ENCODE measurements around the gene TMEM98. TPM values are rescaled to one million over a fixed set of nuclear protein-coding genes. Genes with fewer than 3 reads are reported as not detected.
"Not testable (repeated sequence)": the region's sequence is repeated elsewhere in the genome, so short reads cannot be mapped to it uniquely, and the experiment has no call there.

TMEM98 gene
- total RNA-seq, 1 donor from 2014 or later = not detected

DNA sequence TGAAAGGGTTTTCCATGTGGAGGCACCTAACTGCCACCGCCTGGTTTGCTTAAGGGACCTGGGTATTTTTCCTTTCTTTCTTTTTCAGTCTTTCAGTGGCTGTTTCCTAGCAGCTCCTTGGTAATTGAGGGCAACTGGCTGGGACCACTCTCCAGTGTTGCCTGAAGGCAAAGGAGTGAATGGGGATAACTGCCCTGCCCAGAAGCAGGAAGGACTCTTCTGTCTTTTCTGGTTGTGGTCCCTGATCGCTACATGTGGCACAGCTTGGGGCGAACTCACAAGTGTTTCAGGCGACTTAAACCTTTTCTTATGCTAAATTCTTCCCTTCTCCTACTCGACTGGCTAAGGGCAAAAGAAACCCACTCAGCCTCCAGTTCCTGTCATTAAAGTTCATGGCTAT, 10.1 kb upstream of the TMEM98 start:
- TF ChIP-seq, protein P1, sequence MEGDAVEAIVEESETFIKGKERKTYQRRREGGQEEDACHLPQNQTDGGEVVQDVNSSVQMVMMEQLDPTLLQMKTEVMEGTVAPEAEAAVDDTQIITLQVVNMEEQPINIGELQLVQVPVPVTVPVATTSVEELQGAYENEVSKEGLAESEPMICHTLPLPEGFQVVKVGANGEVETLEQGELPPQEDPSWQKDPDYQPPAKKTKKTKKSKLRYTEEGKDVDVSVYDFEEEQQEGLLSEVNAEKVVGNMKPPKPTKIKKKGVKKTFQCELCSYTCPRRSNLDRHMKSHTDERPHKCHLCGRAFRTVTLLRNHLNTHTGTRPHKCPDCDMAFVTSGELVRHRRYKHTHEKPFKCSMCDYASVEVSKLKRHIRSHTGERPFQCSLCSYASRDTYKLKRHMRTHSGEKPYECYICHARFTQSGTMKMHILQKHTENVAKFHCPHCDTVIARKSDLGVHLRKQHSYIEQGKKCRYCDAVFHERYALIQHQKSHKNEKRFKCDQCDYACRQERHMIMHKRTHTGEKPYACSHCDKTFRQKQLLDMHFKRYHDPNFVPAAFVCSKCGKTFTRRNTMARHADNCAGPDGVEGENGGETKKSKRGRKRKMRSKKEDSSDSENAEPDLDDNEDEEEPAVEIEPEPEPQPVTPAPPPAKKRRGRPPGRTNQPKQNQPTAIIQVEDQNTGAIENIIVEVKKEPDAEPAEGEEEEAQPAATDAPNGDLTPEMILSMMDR (IDR thresholded peaks at IDR 0.05) = no peak
- Mint-ChIP-seq H3K4me1 (no peaks in the 10 kb centered on the region), H3K27ac (no peak overlapping the region), H3K4me3 (no peak overlapping the region), H3K36me3 (ENCODE audit: low read depth) (no peaks in the 10 kb centered on the region), H3K27me3 (no peaks in the 10 kb centered on the region), H3K9me3 (no peaks in the 10 kb centered on the region)
- DNase-seq (no peak), ATAC-seq (ENCODE audit: low read depth) (no peak)
- intact Hi-C loops (cut with micrococcal nuclease) = no loop called here
- ChIA-PET CTCF (no interaction called here), POLR2A (no interaction called here)

DNA sequence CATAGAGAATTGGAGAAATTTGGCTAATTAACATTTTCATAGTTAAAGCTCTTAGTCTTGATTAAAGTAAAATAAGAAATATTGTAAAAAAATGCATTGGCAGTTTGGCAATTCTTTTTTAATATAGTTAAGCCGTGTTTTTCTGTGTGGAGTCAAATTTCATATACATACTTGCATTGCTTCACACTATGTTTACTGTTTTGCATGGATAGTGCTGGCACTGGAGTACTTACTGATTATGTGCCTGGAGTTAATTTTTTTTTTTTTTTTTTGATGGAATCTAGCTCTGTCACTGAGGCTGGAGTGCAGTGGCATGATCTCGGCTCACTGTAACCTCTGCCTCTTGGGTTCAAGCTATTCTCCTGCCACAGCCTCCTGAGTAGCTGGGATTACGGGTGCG, 8.1 kb upstream of the TMEM98 start:
- H3K4me1 Mint-ChIP-seq; H3K9me3 Mint-ChIP-seq; H3K27ac Mint-ChIP-seq; DNase-seq; H3K27me3 Mint-ChIP-seq; H3K36me3 Mint-ChIP-seq (ENCODE audit: low read depth); intact Hi-C loops (cut with micrococcal nuclease); POLR2A ChIA-PET; H3K4me3 Mint-ChIP-seq; ATAC-seq (ENCODE audit: low read depth): not testable (repeated sequence)
- CTCF ChIA-PET = interaction anchor here (1.1 to 1.3 kb wide), 2 partner anchors 10 to 137 kb away, joined by 5 to 6 read pairs; no protein-coding TSS in a partner anchor

DNA sequence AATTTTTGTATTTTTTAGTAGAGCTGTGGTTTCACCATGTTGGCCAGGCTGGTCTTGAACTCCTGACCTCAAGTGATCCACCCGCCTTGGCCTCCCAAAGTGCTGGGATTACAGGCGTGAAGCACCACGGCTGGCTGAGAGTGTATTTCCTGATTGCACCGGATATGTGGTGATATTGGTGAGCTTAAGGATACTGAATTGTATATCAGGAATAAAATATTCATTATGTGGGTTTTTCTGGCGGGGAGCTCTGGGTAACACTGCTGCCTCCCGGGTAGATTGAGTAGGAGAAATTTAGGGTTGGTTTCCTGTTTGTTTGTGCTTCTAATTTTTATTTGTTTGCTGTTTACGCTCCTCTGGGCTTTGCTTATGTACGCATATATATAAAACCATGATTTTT, 7.7 kb upstream of the TMEM98 start:
- intact Hi-C loops (cut with micrococcal nuclease) = no loop called here
- no peaks in the 10 kb centered on the region for H3K36me3 Mint-ChIP-seq (ENCODE audit: low read depth)
- CTCF ChIA-PET = interaction anchor here (1.1 to 1.3 kb wide), 2 partner anchors 11 to 137 kb away, joined by 5 to 6 read pairs; no protein-coding TSS in a partner anchor

DNA sequence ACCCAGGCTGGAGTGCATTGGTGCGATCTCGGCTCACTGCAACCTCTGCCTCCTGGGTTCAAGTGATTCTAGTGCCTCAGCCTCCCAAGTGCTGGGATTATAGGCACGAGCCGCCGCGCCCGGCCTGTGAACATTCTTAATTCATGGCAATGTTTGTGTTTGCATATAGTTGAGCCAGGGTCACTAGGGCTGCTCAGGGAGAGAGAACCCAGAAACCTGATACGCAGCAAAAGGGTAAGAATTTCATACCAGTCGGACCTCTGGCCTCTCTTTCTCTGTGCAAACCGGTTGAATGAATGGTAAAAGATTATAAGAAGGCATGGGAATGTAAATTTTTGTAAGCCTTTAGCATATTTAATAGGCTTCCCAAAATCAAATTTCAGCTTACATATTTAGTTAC, 6.9 kb upstream of the TMEM98 start:
- Mint-ChIP-seq H3K27me3 (peaks cover 7% of the 10 kb centered on the region), H3K9me3 (no peaks in the 10 kb centered on the region), H3K27ac (no peak overlapping the region), H3K4me3 (no peak overlapping the region), H3K4me1 (no peaks in the 10 kb centered on the region), H3K36me3 (ENCODE audit: low read depth) (no peaks in the 10 kb centered on the region)
- CTCF ChIA-PET = interaction anchor here (1.1 kb wide), 1 partner anchor 138 kb away, joined by 5 read pairs; no protein-coding TSS in a partner anchor
- POLR2A ChIA-PET = no interaction called here
- intact Hi-C loops (cut with micrococcal nuclease) = no loop called here
- TF ChIP-seq, protein P1 (IDR thresholded peaks at IDR 0.05) = no peak
- DNase-seq (no peak), ATAC-seq (ENCODE audit: low read depth) (no peak)

More for the DNA sequence above, 7.7 kb upstream of the TMEM98 start:
- no peaks in the 10 kb centered on the region for H3K9me3 Mint-ChIP-seq
- H3K27me3 Mint-ChIP-seq = peaks cover 2% of the 10 kb centered on the region
- no peak for ATAC-seq (ENCODE audit: low read depth)
- H3K27ac Mint-ChIP-seq = no peak overlapping the region
- no peak overlapping the region for H3K4me3 Mint-ChIP-seq
- POLR2A ChIA-PET = no interaction called here
- TF ChIP-seq, protein P1 (IDR thresholded peaks at IDR 0.05) = no peak
- DNase-seq = no peak
- H3K4me1 Mint-ChIP-seq = no peaks in the 10 kb centered on the region

DNA sequence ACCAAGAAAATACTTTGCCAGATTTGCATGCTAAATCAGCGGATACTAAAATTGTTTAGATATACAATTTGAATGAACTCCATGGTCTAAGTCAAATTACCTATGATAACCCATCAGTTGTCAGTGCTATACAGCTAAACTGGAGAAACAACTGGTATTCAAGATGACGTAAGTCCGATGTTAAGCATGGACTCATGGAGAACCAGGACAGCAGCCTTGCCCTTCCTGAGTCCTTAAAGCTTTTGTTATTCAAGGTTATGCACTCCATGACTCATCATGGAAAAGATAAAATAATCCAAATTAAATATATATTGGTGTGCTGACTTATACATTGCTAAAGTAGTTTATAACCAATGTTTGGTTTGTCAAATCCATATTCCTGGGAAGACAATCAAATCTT, 4.0 kb upstream of the TMEM98 start:
- CTCF ChIA-PET; H3K27ac Mint-ChIP-seq; H3K9me3 Mint-ChIP-seq; H3K4me1 Mint-ChIP-seq; H3K36me3 Mint-ChIP-seq (ENCODE audit: low read depth); intact Hi-C loops (cut with micrococcal nuclease); ATAC-seq (ENCODE audit: low read depth); DNase-seq; POLR2A ChIA-PET; H3K4me3 Mint-ChIP-seq: not testable (repeated sequence)
- peaks cover 18% of the 10 kb centered on the region for H3K27me3 Mint-ChIP-seq

DNA sequence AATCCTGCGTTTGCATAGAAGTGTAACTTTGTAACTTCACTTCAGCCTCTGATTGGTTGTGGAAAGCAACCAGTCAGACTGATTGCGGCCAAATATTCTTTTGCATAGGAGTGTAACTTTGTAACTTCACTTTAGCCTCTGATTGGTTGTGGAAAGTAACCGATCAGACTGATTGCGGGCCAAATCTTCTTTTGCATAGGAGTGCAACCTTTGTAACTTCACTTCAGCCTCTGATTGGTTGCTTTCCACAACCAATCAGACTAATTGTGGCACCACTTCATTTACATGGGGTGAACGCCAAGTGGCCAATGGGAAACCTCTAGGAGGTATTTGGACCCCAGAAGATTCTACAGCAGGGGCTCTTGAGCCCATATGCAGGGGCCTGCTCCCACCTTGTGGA, 1.8 kb upstream of the TMEM98 start:
- Mint-ChIP-seq H3K4me3 (no peak overlapping the region), H3K36me3 (ENCODE audit: low read depth) (no peaks in the 10 kb centered on the region), H3K27me3 (peaks cover 28% of the 10 kb centered on the region), H3K4me1 (peaks cover 4% of the 10 kb centered on the region), H3K27ac (no peak overlapping the region), H3K9me3 (no peaks in the 10 kb centered on the region)
- TF ChIP-seq, protein P1 (IDR thresholded peaks at IDR 0.05) = no peak
- ChIA-PET POLR2A (no interaction called here), CTCF (no interaction called here)
- intact Hi-C loops (cut with micrococcal nuclease) = no loop called here
- no peak for DNase-seq
- no peak for ATAC-seq (ENCODE audit: low read depth)

DNA sequence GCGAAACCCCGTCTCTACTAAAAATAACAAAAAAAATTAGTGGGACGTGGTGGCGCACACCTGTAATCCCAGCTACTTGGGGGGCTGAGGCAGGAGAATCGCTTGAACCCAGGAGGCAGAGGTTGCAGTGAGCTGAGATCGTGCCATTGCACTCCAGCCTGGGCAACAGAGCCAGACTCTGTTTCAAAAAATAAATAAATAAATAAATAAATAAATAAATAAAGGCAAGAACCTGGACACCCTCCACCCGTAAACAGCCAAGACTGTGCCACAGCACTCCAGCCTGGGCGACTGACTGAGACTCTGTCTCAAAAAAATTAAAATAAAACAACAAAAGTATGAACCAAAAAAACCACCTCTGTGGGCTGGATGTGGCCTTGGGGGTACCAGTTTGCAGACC, 1.2 kb upstream of the TMEM98 start:
- H3K9me3 Mint-ChIP-seq; H3K27ac Mint-ChIP-seq; ATAC-seq (ENCODE audit: low read depth); DNase-seq; POLR2A ChIA-PET; intact Hi-C loops (cut with micrococcal nuclease); H3K36me3 Mint-ChIP-seq (ENCODE audit: low read depth); H3K4me1 Mint-ChIP-seq; H3K4me3 Mint-ChIP-seq; CTCF ChIA-PET: not testable (repeated sequence)
- peaks cover 29% of the 10 kb centered on the region for H3K27me3 Mint-ChIP-seq

All from activated B cell treated with CpG ODN at 0.5 μM for 24 hours (primary cell).